GM18909 (cell line): ENCODE results near the gene VARS2.

ENCODE experiments used
- ATAC-seq: cut with Tn5 transposase; IDR thresholded peaks from one replicate; pipeline ENCODE4 v1.9.1; 2021; ENCODE audit warnings: mild to moderate bottlenecking; ENCODE audit not compliant: unreplicated experiment, poor library complexity

The VARS2 gene

GRCh38 chr6:30883685-30884520, 30.1 kb upstream of the VARS2 start, which contains the start of gene DDR1:
TSS of gene DDR1 (plus strand) at chr6:30884519. CDS start at chr6:30888730, 4,211 bp downstream.
- ATAC-seq = no peak

GRCh38 chr6:30884521-30885480, 29.2 kb upstream of the VARS2 start:
- no peak for ATAC-seq

DNA sequence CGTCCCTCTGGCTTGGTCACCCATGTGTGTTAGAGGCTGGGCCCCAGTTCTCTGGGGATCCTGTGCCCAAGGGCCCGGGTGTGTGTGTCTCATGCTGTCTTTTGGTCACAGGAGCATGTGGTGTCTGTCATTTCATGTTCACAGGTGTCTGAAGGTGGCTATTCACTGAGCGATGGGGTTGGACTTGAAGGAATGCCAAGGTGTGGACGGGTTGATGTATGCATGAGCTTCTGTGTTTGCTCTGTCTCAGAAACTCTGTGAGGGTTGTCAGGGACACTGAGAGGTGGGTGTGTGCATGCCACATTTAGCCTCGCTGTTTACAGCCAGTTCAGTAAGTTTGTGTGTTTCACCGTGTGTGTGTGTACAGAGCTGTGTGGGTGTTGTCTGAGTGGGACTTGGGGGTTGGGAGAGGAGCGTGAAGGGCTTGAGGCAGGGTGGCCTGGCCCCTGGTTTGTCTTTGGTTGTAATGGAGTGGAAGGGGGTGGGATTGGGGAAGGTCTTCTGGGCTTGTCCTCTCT, 28.5 kb upstream of the VARS2 start:
- ATAC-seq = no peak

DNA sequence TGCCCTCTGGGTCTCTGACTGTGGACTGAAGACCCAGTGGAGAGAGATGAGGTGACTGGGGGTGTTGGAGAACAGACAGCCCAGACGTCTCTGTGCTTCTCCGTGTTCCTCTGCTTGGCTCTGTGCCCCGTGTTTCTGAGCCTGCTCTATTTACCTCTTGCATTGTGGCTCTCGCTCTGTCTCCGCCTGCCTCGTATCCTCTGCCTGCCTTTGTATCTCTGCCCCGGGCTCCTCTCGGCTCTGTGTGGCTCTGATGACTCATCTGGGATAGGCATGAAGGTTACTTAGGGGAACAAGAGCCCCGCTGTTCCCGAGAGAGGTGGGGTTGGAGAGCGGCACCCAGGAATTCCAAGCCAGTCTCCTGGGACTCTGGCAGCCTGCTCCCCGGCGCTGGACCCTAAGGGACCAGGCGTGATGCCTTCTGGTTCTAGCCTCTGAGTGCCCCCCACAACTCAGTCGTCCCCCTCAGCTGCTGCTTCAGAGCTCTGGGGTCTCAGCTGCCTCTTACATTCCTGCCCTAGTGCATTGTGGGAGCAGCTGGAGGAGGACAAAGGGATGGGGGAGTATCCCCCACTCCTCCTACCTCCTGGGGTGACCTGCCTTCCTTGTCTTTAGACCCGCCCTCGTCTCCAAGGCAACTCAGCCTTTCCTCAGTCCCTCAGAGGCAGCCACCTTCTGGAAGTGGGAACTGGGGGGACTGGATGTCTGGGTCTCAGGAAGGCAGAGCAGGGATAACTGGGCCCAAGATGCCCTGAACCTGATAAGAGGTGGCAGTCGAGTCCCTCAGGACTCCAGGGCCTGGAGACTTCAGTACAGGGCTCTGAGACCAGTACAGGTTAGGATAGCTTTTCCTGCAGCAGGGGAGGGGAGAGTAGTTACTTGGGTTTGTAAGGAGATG, 27.8 kb upstream of the VARS2 start:
- no peak for ATAC-seq

- no peak for ATAC-seq
Measured at GRCh38 chr6:30886897-30887255, 27.2 kb upstream of the VARS2 start.

- no peak for ATAC-seq
Measured at GRCh38 chr6:30887901-30888815, 25.9 kb upstream of the VARS2 start.

- ATAC-seq = no peak
Measured at GRCh38 chr6:30888816-30889495, 25.1 kb upstream of the VARS2 start.

GRCh38 chr6:30889496-30889885, 24.5 kb upstream of the VARS2 start:
- ATAC-seq = no peak

DNA sequence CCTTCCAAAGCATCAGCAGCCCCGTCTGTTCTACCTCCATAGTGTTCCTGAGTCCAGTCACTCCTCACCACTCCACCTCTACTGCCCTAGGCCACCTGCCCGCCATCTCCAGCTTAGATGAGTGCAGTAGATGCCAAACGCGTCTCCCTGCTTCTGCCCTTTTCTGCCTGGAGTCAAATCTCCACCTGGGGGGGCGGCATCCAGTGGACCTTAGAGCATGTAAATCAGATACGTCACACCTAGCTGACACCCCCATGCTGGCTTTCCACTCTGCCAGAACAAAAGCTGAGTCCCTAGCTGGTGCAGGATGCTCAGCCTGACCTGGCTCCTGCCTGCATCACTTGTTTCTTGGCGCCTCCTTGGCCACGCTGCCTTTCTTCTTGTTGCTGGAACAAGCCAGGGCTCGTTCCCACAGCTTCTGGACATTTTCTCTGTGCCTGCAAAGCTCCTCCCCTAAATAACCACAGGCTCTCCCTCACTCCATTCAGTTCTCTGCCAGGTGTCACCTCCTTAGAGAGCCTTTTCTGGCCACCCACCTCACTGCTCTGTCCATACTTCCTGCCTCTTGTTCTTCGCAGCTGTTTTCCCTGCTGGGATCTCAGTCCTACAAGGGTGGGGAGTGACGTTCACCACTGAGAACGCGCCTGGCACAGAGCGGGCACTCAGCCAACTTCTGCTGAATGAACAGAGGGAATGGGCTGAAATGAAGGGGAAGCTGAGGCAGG, 24.0 kb upstream of the VARS2 start:
- no peak for ATAC-seq

DNA sequence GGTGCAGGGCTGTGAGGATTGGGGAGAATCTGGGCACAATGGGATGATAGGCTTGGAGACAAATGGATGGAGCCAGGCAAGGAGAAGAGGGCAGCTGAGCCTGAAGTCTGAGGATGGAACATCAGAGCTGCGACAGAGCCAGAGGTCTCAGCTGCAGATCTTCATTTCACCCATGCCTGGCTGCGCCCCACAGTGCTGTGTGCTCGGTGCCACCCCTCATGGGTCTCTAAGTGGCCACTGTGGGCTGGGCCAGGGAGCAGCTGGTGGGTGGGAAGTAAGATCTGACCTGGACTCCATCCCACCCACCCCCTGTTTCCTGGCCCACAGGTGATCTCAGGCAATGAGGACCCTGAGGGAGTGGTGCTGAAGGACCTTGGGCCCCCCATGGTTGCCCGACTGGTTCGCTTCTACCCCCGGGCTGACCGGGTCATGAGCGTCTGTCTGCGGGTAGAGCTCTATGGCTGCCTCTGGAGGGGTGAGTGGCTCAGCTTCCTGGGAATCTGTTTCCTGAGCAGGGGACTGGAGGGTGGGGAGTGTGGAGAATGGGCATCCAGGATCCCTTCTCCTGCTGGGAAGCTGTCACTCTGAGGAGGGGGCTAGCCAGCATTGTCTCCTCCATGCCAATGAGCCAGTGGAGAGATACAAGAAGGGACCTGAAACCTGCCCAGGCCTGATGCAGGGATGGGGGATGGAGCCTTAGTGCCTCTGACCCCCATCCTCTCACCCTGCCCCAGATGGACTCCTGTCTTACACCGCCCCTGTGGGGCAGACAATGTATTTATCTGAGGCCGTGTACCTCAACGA, 23.2 kb upstream of the VARS2 start:
- ATAC-seq = no peak

- ATAC-seq = no peak
Measured at GRCh38 chr6:30891450-30891723, 22.7 kb upstream of the VARS2 start.

DNA sequence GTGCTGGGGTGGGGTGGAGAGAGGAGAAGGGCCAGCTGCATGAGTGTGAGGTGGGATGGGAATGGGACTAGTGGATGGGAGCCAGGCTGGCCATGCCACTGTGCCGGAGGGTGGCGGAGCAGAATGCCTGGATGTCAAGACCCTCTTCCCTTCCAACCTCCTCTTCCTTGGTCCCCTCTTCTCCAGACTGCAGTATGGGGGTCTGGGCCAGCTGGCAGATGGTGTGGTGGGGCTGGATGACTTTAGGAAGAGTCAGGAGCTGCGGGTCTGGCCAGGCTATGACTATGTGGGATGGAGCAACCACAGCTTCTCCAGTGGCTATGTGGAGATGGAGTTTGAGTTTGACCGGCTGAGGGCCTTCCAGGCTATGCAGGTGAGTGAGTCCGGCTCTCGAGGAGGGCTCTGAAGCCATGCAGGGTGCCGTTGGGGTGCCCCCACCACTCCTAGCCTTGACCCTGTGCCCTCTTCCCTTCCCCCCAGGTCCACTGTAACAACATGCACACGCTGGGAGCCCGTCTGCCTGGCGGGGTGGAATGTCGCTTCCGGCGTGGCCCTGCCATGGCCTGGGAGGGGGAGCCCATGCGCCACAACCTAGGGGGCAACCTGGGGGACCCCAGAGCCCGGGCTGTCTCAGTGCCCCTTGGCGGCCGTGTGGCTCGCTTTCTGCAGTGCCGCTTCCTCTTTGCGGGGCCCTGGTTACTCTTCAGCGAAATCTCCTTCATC, 22.1 kb upstream of the VARS2 start:
- ATAC-seq = no peak

DNA sequence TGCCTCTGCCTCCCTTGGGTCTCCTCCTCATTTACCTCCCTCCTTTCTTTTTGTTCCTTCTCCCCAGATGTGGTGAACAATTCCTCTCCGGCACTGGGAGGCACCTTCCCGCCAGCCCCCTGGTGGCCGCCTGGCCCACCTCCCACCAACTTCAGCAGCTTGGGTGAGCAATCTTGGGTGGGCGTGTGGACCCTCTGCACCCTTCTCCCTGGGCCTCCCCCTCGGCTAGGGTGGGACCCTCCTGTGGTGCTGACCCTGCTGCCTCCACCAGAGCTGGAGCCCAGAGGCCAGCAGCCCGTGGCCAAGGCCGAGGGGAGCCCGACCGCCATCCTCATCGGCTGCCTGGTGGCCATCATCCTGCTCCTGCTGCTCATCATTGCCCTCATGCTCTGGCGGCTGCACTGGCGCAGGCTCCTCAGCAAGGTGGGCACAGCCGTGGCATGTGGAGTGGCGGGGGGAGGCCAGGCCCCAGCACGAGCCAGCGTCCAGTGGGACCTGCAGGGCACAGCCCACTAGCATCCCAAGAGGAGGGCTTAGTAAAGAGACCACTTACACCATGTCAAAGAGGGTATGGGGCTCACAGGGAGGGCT, 20.9 kb upstream of the VARS2 start:
- no peak for ATAC-seq

DNA sequence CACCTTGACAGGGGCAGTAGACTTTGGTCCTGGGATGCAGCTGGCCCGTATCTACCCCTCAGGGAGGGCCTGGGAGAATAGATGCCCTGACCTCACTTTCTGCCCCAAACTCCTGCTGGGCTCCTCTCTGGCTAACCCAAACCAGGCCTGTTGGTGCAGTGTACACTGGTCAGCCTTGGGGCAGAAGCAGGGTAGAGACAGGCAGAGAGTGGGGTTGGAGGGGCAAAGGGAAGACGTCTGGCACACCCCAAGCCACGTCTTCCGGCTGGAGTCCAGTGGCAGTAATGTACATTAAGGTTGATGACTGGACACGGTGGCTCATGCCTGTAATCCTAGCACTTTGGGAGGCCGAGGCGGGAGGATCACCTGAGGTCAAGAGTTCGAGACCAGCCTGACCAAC, 20.4 kb upstream of the VARS2 start:
- ATAC-seq = no peak

GRCh38 chr6:30894381-30894780, 19.7 kb upstream of the VARS2 start:
- ATAC-seq = no peak

DNA sequence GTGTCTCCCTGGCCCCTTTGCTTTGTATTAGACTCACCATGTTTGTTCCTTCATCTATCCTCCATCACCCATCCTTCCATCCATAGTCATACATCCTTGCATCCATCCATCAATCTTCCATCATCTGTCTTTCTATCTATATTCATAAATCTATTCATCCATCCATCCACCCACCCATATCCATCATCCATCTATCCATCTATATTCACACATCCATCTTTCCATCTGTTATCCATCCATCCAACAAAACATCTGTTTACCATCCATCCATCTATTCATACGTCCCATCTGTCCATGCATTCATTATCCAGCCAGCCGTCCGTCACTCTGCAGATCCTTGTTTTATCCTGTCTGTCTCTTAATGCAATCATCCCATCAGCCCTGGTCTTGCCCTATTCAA, 19.1 kb upstream of the VARS2 start:
- ATAC-seq = no peak
